HepG2 (cell line): ENCODE results near the gene MLANA. TPM values are rescaled to one million over a fixed set of nuclear protein-coding genes. Genes with fewer than 3 reads are reported as not detected.

Source experiments
- ATAC-seq: fragments of 200-7000 bp; cut with Tn5 transposase; 3 replicates; pipeline ENCODE4 v1.9.1; 2020; ENCODE audit warnings: mild to moderate bottlenecking, moderate library complexity
- BruUV-seq: library from RNA; stranded (reverse); fragments of 400-500 nt; replicated peaks from 2 replicates; lab custom pipeline; 2021; lab: Mats Ljungman, UMichigan
- CTCF ChIA-PET: fragments of 300-600 bp; formaldehyde crosslinking; extraction: SDS; loops from one replicate; lab custom pipeline; 2021; ENCODE audit warnings: low total read pairs, inconsistent platforms, low intra/inter-chr PET ratio; lab: Yijun Ruan, JAX
- POLR2A ChIA-PET: fragments of 350-600 bp; sonication (Branson Sonifier 250); formaldehyde crosslinking; loops from one replicate; lab custom pipeline; 2020; ENCODE audit warnings: antibody characterized with exemption, inconsistent platforms; lab: Yijun Ruan, JAX
- DNase-seq: peaks from one replicate; pipeline ENCODE4 v3.0.0-alpha.2; 2015; ENCODE audit warnings: low spot score
- FAIRE-seq: peaks from 3 replicates; lab custom pipeline; 2011; peaks lifted over from hg19 to GRCh38; lab: Jason Lieb, UNC
- H2AFZ ChIP-seq: one replicate; pipeline ENCODE4 v1.6.1; 2011; ENCODE audit warnings: low read length, inconsistent platforms
- H3K27ac ChIP-seq: fragments of 300-600 bp; 3 replicates; pipeline ENCODE4 v1.8.0; 2011; ENCODE audit warnings: mixed run types, mild to moderate bottlenecking, mixed read lengths, low read length, inconsistent platforms; ENCODE audit not compliant: insufficient read depth; ENCODE audit errors: extremely low read length
- H3K27me3 ChIP-seq, 2 experiments: fragments of 200-600 bp in 1 of 2; 2 replicates in 1 of 2; 3 replicates in 1 of 2; pipeline versions ENCODE4 v1.6.0 to v1.8.0; 2011; ENCODE audit warnings: low read length in 2 of 2, mild to moderate bottlenecking in 2 of 2, moderate library complexity in 2 of 2, inconsistent platforms in 1 of 2; ENCODE audit not compliant: insufficient read depth in 2 of 2, control insufficient read depth in 1 of 2
- H3K36me3 ChIP-seq, 2 experiments: fragments of 200-600 bp in 1 of 2; replicated peaks in 1 of 2; 2 replicates in 1 of 2; 3 replicates in 1 of 2; pipeline versions ENCODE4 v1.5.1 to v1.8.0; 2011; ENCODE audit warnings: low read length in 2 of 2, inconsistent platforms in 1 of 2; ENCODE audit not compliant: insufficient read depth in 2 of 2, control insufficient read depth in 1 of 2
- H3K4me1 ChIP-seq: 2 replicates; pipeline ENCODE4 v1.5.1; 2012; ENCODE audit warnings: low read length, inconsistent platforms; ENCODE audit not compliant: insufficient read depth
- H3K4me2 ChIP-seq: 2 replicates; pipeline ENCODE4 v1.6.0; 2011; ENCODE audit warnings: low read depth, low read length, inconsistent platforms
- H3K4me3 ChIP-seq, 3 experiments: fragments of 200-600 bp in 1 of 3; sonication (generic), shearing (Covaris generic) in 1 of 3; replicated peaks in 1 of 3; 2 replicates each; pipeline ENCODE4 v1.5.1; 2011 to 2016; ENCODE audit warnings: low read length in 3 of 3, inconsistent platforms in 2 of 3, low read depth in 2 of 3, mild to moderate bottlenecking in 2 of 3, control low read depth in 1 of 3, mixed read lengths in 1 of 3; ENCODE audit not compliant: insufficient read depth in 1 of 3
- H3K79me2 ChIP-seq: one replicate; pipeline ENCODE4 v1.6.1; 2011; ENCODE audit warnings: low read length, inconsistent platforms; ENCODE audit not compliant: insufficient read depth
- H3K9ac ChIP-seq: 2 replicates; pipeline ENCODE4 v1.6.0; 2011; ENCODE audit warnings: mild to moderate bottlenecking, low read depth, low read length, inconsistent platforms; ENCODE audit not compliant: insufficient read depth
- H3K9me3 ChIP-seq: 2 replicates; pipeline ENCODE4 v1.5.1; 2012; ENCODE audit warnings: mild to moderate bottlenecking, low read length
- H4K20me1 ChIP-seq: 2 replicates; pipeline ENCODE4 v1.6.0; 2011; ENCODE audit warnings: inconsistent platforms, mild to moderate bottlenecking, low read length, moderate library complexity; ENCODE audit not compliant: insufficient read depth
- ATAD3A ChIP-seq: sonication (generic); formaldehyde crosslinking; IDR thresholded peaks from 2 replicates; pipeline ENCODE4 v1.4.0; 2020; ENCODE audit warnings: missing genetic modification reagents
- CREBL2 ChIP-seq: sonication (generic); formaldehyde crosslinking; IDR thresholded peaks from 2 replicates; pipeline ENCODE4 v1.8.1; 2023; ENCODE audit warnings: missing genetic modification reagents, mild to moderate bottlenecking, borderline replicate concordance
- MTA3 ChIP-seq: sonication (generic); formaldehyde crosslinking; IDR thresholded peaks from 2 replicates; pipeline ENCODE4 v1.4.0; 2020; ENCODE audit warnings: missing genetic modification reagents
- MYC ChIP-seq: sonication (generic); formaldehyde crosslinking; IDR thresholded peaks from 2 replicates; pipeline ENCODE4 v1.9.0; 2021; ENCODE audit warnings: missing genetic modification reagents, borderline replicate concordance
- RFX5 ChIP-seq: IDR thresholded peaks from 2 replicates; pipeline ENCODE4 v1.6.1; 2011; ENCODE audit warnings: low read depth, low read length, improper control_type of control experiment
- SCMH1 ChIP-seq: sonication (generic); formaldehyde crosslinking; IDR thresholded peaks from 2 replicates; pipeline ENCODE4 v1.9.0; 2021; ENCODE audit warnings: missing genetic modification reagents, mild to moderate bottlenecking, borderline replicate concordance
- SIN3A ChIP-seq: IDR thresholded peaks from 2 replicates; pipeline ENCODE4 v1.6.1; 2011; ENCODE audit warnings: low read depth, mild to moderate bottlenecking, control low read depth, low read length, borderline replicate concordance
- TBP ChIP-seq: sonication (generic); formaldehyde crosslinking; IDR thresholded peaks from 2 replicates; pipeline ENCODE4 v1.5.0; 2020; ENCODE audit warnings: missing genetic modification reagents
- TBX3 ChIP-seq: fragments of 450-650 bp; IDR thresholded peaks from 2 replicates; pipeline ENCODE4 v1.6.1; 2017; ENCODE audit warnings: antibody characterized with exemption, mild to moderate bottlenecking, inconsistent platforms, borderline replicate concordance
- ZNF3 ChIP-seq: IDR thresholded peaks from 2 replicates; pipeline ENCODE4 v1.7.0; 2017; ENCODE audit warnings: inconsistent platforms
- ZNF382 ChIP-seq: sonication (generic); formaldehyde crosslinking; IDR thresholded peaks from 2 replicates; pipeline ENCODE4 v1.5.0; 2020; ENCODE audit warnings: missing genetic modification reagents, mild to moderate bottlenecking, borderline replicate concordance
- ZNF432 ChIP-seq: sonication (generic); formaldehyde crosslinking; IDR thresholded peaks from 2 replicates; pipeline ENCODE4 v1.5.0; 2020; ENCODE audit warnings: missing genetic modification reagents, mild to moderate bottlenecking, borderline replicate concordance
- ZNF569 ChIP-seq: sonication (generic); formaldehyde crosslinking; IDR thresholded peaks from 2 replicates; pipeline ENCODE4 v1.5.0; 2020; ENCODE audit warnings: mild to moderate bottlenecking, missing genetic modification reagents, moderate library complexity, borderline replicate concordance
- WGBS: methylation state at CpG from one replicate; pipeline ENCODE4 v1.1.6; 2017; ENCODE audit warnings: low lambda C conversion rate; 5-methylcytosine and 5-hydroxymethylcytosine counted together
- in situ Hi-C: cut with HindIII; loops from 2 replicates; pipeline ENCODE4 v1.10.0; 2017; ENCODE audit warnings: low pct_unique_long_range_greater_than_20kb; ENCODE audit not compliant: extremely low pct_ligation_motif_present
- intact Hi-C: fragments of 100-400 bp; cut with micrococcal nuclease; formaldehyde crosslinking; loops from one replicate; pipeline ENCODE4 v1.10.0; 2022; ENCODE audit not compliant: unreplicated experiment
- polyA plus RNA-seq, 8 experiments: library from polyadenylated mRNA; depleted of rRNA in 3 of 8; stranded (reverse) in 7 of 8; unstranded in 1 of 8; fragments of >200 nt; fragmentation: Illumina TruSeq in 4 of 8; extraction: Trizol in 4 of 8; gene quantifications; 2 replicates each; pipeline versions ENCODE4 v1.2.1 to v1.2.3, GENCODE V29; 2011 to 2016; ENCODE audit warnings: low read depth in 4 of 8, missing spikeins in 1 of 8, mixed read lengths in 1 of 8; ENCODE audit not compliant: insufficient read depth in 1 of 8
- total RNA-seq, 5 experiments: library from RNA; depleted of rRNA; stranded (reverse); fragments of >200 nt; fragmentation: Illumina TruSeq; extraction: Trizol; gene quantifications; 2 replicates each; pipeline ENCODE4 v1.2.3, GENCODE V29; 2016; ENCODE audit warnings: low read depth in 1 of 5
- TF ChIP-seq, protein P1 (sequence below): sonication (generic); formaldehyde crosslinking; IDR thresholded peaks from 2 replicates; pipeline ENCODE4 v1.8.0; 2022; ENCODE audit warnings: missing genetic modification reagents, mild to moderate bottlenecking, borderline replicate concordance
- TF ChIP-seq, protein P2 (sequence below): sonication (generic); formaldehyde crosslinking; IDR thresholded peaks from 2 replicates; pipeline ENCODE4 v1.8.1; 2022; ENCODE audit warnings: low read depth, mild to moderate bottlenecking, missing genetic modification reagents
- TF ChIP-seq, protein P3 (sequence below): sonication (generic); formaldehyde crosslinking; conservative IDR thresholded peaks from 2 replicates; pipeline ENCODE4 v1.8.0; 2022; ENCODE audit warnings: mild to moderate bottlenecking, moderate library complexity, missing genetic modification reagents
- TF ChIP-seq, protein P4 (sequence below): sonication (generic); formaldehyde crosslinking; IDR thresholded peaks from 2 replicates; pipeline ENCODE4 v1.8.0; 2023; ENCODE audit warnings: mild to moderate bottlenecking, missing genetic modification reagents

The MLANA gene
- total and polyA plus RNA-seq, 2 of the 13 experiments (the other 11 are each of a cell fraction or from before 2014, with no cell fraction given), result 0.11 to 0.18 TPM

DNA sequence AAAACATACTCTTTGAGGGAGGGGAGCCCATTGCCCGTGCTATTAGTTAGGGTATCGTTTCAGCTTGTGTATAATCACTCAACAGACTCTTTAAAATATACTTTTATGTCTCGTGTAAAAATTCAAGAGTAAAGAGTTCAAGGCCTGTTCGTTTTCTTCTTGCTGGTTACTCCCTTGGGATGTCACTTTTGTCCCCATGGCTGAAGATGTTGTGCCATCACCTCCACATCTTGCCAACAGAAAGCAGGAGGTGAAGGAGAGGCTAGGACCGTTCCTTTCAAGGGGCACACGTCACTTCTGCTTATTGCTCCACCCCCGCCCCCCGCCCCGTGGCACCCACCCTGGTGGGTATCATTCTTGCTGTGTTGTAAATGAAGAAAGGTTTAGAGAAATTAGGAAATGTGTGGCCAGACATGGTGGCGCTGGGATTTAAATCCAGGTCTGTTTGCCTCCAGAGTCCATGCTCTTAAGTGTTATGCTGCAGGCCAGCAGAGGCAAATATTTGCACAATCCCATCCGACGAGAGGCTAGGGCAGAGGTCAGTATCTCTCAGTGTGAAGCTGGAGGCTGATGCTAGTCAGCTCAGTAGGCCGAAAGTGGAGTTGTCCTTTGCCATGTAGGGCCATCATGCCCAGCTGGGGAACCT is 3.0 kb downstream of the MLANA start:
- Histone ChIP-seq H2AFZ (peak overlapping the region; percentile 62), H3K27ac (peak overlapping the region; percentile 93), H3K4me2 (peak overlapping the region; percentile 79), H4K20me1 (no peaks in the 10 kb centered on the region), H3K9me3 (no peaks in the 10 kb centered on the region), H3K4me3 (peak overlapping the region in 2 of 3 experiments; percentile 14 to 54; a peak in 2 of 6 replicates), H3K79me2 (no peaks in the 10 kb centered on the region), H3K27me3 (no peaks in the 10 kb centered on the region), H3K4me1 (peaks cover 69% of the 10 kb centered on the region), H3K9ac (peak overlapping the region; percentile 62), H3K36me3 (no peaks in the 10 kb centered on the region)
- BruUV-seq, result no TSS peak
- ChIA-PET CTCF (no interaction called here), POLR2A (interaction anchor here (0.7 to 2.0 kb wide), 5 partner anchors 8 to 115 kb away, joined by 3 to 14 read pairs (median 6); partner anchors contain the start of gene ERMP1)
- ATAC-seq (peak; percentile 99), DNase-seq (peak; percentile 98), FAIRE-seq (peak; percentile 99)
- in situ Hi-C loops (no loop called here), intact Hi-C loops (no loop called here)
- WGBS, result 3% methylated on average over 11 of the region's 13 CpGs
- TF ChIP-seq MTA3 (CRISPR knock-in tag), result no peak
- no peak for TF ChIP-seq ZNF569 (CRISPR knock-in tag)
- no peak for TF ChIP-seq TBP (CRISPR knock-in tag)
- TF ChIP-seq, protein P1, sequence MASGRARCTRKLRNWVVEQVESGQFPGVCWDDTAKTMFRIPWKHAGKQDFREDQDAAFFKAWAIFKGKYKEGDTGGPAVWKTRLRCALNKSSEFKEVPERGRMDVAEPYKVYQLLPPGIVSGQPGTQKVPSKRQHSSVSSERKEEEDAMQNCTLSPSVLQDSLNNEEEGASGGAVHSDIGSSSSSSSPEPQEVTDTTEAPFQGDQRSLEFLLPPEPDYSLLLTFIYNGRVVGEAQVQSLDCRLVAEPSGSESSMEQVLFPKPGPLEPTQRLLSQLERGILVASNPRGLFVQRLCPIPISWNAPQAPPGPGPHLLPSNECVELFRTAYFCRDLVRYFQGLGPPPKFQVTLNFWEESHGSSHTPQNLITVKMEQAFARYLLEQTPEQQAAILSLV (CRISPR knock-in tag), result no peak
- TF ChIP-seq RFX5, result no peak
- TF ChIP-seq TBX3, result peak; percentile 59; the same call in 1 of the 2 replicates
- no peak for TF ChIP-seq ATAD3A
- no peak for TF ChIP-seq SIN3A
- TF ChIP-seq CREBL2, result no peak
- TF ChIP-seq, protein P2, sequence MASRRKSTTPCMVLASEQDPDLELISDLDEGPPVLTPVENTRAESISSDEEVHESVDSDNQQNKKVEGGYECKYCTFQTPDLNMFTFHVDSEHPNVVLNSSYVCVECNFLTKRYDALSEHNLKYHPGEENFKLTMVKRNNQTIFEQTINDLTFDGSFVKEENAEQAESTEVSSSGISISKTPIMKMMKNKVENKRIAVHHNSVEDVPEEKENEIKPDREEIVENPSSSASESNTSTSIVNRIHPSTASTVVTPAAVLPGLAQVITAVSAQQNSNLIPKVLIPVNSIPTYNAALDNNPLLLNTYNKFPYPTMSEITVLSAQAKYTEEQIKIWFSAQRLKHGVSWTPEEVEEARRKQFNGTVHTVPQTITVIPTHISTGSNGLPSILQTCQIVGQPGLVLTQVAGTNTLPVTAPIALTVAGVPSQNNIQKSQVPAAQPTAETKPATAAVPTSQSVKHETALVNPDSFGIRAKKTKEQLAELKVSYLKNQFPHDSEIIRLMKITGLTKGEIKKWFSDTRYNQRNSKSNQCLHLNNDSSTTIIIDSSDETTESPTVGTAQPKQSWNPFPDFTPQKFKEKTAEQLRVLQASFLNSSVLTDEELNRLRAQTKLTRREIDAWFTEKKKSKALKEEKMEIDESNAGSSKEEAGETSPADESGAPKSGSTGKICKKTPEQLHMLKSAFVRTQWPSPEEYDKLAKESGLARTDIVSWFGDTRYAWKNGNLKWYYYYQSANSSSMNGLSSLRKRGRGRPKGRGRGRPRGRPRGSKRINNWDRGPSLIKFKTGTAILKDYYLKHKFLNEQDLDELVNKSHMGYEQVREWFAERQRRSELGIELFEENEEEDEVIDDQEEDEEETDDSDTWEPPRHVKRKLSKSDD (CRISPR knock-in tag), result no peak
- TF ChIP-seq ZNF382 (CRISPR knock-in tag), result no peak
- TF ChIP-seq, protein P3, sequence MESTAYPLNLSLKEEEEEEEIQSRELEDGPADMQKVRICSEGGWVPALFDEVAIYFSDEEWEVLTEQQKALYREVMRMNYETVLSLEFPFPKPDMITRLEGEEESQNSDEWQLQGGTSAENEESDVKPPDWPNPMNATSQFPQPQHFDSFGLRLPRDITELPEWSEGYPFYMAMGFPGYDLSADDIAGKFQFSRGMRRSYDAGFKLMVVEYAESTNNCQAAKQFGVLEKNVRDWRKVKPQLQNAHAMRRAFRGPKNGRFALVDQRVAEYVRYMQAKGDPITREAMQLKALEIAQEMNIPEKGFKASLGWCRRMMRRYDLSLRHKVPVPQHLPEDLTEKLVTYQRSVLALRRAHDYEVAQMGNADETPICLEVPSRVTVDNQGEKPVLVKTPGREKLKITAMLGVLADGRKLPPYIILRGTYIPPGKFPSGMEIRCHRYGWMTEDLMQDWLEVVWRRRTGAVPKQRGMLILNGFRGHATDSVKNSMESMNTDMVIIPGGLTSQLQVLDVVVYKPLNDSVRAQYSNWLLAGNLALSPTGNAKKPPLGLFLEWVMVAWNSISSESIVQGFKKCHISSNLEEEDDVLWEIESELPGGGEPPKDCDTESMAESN, result 0 out of 2 replicates have a peak, but pooled peaks have one; percentile 38
- no peak for TF ChIP-seq SCMH1 (CRISPR knock-in tag)
- no peak for TF ChIP-seq ZNF432 (CRISPR knock-in tag)
- no peak; the same call in 1 of the 2 replicates for TF ChIP-seq MYC
- TF ChIP-seq, protein P4, sequence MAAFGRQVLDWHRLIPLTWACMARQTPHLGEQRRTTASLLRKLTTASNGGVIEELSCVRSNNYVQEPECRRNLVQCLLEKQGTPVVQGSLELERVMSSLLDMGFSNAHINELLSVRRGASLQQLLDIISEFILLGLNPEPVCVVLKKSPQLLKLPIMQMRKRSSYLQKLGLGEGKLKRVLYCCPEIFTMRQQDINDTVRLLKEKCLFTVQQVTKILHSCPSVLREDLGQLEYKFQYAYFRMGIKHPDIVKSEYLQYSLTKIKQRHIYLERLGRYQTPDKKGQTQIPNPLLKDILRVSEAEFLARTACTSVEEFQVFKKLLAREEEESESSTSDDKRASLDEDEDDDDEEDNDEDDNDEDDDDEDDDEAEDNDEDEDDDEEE (CRISPR knock-in tag), result no peak
- TF ChIP-seq ZNF3 (CRISPR knock-in tag), result no peak
